ENCODE measurements around the gene PDCD5. TPM values are rescaled to one million over a fixed set of nuclear protein-coding genes. Genes with fewer than 3 reads are reported as not detected.
A peak's percentile ranks its signal among the peaks of the same experiment; 100 is the strongest.

Gene PDCD5
- polyA plus RNA-seq, 3 donors = 41.4 to 84.5 (median 79.9) TPM

DNA sequence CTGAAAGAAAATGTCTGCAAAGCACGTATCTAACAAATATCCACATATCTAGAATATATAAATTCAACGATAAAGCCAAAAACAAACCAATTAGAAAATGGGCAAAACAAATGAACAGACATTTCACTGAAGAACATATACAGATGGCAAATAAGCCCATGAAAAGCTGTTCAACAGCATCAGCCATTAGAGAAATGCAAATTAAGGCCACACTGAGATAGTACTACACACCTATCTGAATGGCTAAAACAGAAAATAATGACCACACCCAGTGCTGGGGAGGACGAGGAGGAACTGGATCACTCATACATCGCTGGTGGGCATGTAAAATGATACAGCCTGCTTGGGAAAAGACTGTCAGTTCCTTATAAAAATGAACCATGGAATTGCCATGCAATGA, 32.0 kb downstream of the PDCD5 start:
- DNase-seq = no peak
- 100% methylated on average over 3 of the region's 4 CpGs for WGBS (ENCODE audit: insufficient coverage)
- Histone ChIP-seq H3K4me3 (replicated peaks in 1 of 3; ENCODE audit: low read depth in 2 of 3, low read length in 3 of 3) (no peak overlapping the region), H4K20me1 (ENCODE audit: insufficient read depth, low read length) (no peaks in the 10 kb centered on the region), H3K9me3 (replicated peaks in 1 of 2; ENCODE audit: control insufficient read depth in 1 of 2, insufficient read depth in 1 of 2, low read length in 2 of 2) (no peaks in the 10 kb centered on the region), H3K4me1 (ENCODE audit: control insufficient read depth in 1 of 2, insufficient read depth in 2 of 2, low read length in 2 of 2) (no peaks in the 10 kb centered on the region), H3K36me3 (replicated peaks in 1 of 2; ENCODE audit: control insufficient read depth in 1 of 2, insufficient read depth in 2 of 2, low read length in 2 of 2) (peaks cover 57 to 76% of the 10 kb centered on the region in 2 donors), H3K27ac (ENCODE audit: low read depth in 1 of 2, low read length in 2 of 2) (no peak overlapping the region), H3K79me2 (ENCODE audit: insufficient read depth, low read length) (no peaks in the 10 kb centered on the region), H3K4me2 (replicated peaks; ENCODE audit: extremely low read depth, low read length, poor library complexity, severe bottlenecking) (no peak overlapping the region), H3K9ac (ENCODE audit: insufficient read depth, low read length, poor library complexity, severe bottlenecking) (no peak overlapping the region), H3K27me3 (ENCODE audit: control insufficient read depth in 2 of 2, insufficient read depth in 2 of 2, low read length in 2 of 2) (no peaks in the 10 kb centered on the region), H2AFZ (ENCODE audit: insufficient read depth, low read depth, low read length, poor library complexity, severe bottlenecking) (no peak overlapping the region)
- Mint-ChIP-seq H3K9me3 (peaks cover 0 to 4% (median 0%) of the 10 kb centered on the region in 7 donors), H3K36me3 (peaks cover 60 to 77% of the 10 kb centered on the region in 2 donors), H3K27ac (no peak overlapping the region), H3K27me3 (ENCODE audit: low read depth in 3 of 3) (no peaks in the 10 kb centered on the region), H3K4me3 (no peak overlapping the region), H3K4me1 (no peaks in the 10 kb centered on the region)
- TF ChIP-seq CTCF (IDR thresholded peaks at IDR 0.05) = no peak
- intact Hi-C loops (cut with micrococcal nuclease) = no loop called here

DNA sequence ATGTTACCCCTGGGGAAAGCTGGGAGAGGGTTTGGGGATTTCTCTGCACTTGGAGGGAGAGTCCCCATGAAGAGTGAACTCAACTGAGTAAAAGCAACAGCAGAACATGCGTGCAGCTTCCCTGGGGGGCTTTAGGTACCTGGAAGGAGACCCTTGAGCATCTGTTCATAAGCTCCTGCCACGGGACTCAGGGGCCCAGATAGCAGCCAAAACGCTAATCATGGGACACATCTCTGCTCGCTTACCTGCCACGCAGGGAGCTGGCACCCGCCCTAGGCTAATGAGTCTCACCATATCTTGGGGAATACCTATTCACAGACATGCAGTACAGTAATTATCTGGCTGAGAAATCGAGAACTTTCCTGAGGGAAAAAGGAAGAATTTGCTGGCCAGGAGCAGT, 33.9 kb downstream of the PDCD5 start:
- H3K27me3 Mint-ChIP-seq (ENCODE audit: low read depth in 3 of 3) = no peaks in the 10 kb centered on the region
- peaks cover 0 to 4% (median 0%) of the 10 kb centered on the region in 7 donors for H3K9me3 Mint-ChIP-seq
- Histone ChIP-seq H3K27ac (ENCODE audit: low read depth in 1 of 2, low read length in 2 of 2) (no peak overlapping the region), H3K27me3 (ENCODE audit: control insufficient read depth in 2 of 2, insufficient read depth in 2 of 2, low read length in 2 of 2) (no peaks in the 10 kb centered on the region), H3K9me3 (replicated peaks in 1 of 2; ENCODE audit: control insufficient read depth in 1 of 2, insufficient read depth in 1 of 2, low read length in 2 of 2) (no peaks in the 10 kb centered on the region), H2AFZ (ENCODE audit: insufficient read depth, low read depth, low read length, poor library complexity, severe bottlenecking) (no peak overlapping the region), H3K4me3 (replicated peaks in 1 of 3; ENCODE audit: low read depth in 2 of 3, low read length in 3 of 3) (no peak overlapping the region), H3K79me2 (ENCODE audit: insufficient read depth, low read length) (no peaks in the 10 kb centered on the region), H4K20me1 (ENCODE audit: insufficient read depth, low read length) (no peaks in the 10 kb centered on the region), H3K9ac (ENCODE audit: insufficient read depth, low read length, poor library complexity, severe bottlenecking) (no peak overlapping the region), H3K4me2 (replicated peaks; ENCODE audit: extremely low read depth, low read length, poor library complexity, severe bottlenecking) (no peak overlapping the region), H3K36me3 (replicated peaks in 1 of 2; ENCODE audit: control insufficient read depth in 1 of 2, insufficient read depth in 2 of 2, low read length in 2 of 2) (peaks cover 69 to 82% of the 10 kb centered on the region in 2 donors), H3K4me1 (ENCODE audit: control insufficient read depth in 1 of 2, insufficient read depth in 2 of 2, low read length in 2 of 2) (no peaks in the 10 kb centered on the region)
- no peak for TF ChIP-seq CTCF (IDR thresholded peaks at IDR 0.05)
- H3K4me1 Mint-ChIP-seq = no peaks in the 10 kb centered on the region
- no peak for DNase-seq
- WGBS (ENCODE audit: insufficient coverage) = 100% methylated on average over 3 of the region's 7 CpGs
- peak overlapping the region in 1 of 7 donors; percentile 50 for H3K27ac Mint-ChIP-seq
- intact Hi-C loops (cut with micrococcal nuclease) = no loop called here
- H3K4me3 Mint-ChIP-seq = no peak overlapping the region
- H3K36me3 Mint-ChIP-seq = peaks cover 67 to 81% of the 10 kb centered on the region in 2 donors

All from CD14-positive monocyte (primary cell).